ENCODE measurements around the gene EXOC3L2.

DNA sequence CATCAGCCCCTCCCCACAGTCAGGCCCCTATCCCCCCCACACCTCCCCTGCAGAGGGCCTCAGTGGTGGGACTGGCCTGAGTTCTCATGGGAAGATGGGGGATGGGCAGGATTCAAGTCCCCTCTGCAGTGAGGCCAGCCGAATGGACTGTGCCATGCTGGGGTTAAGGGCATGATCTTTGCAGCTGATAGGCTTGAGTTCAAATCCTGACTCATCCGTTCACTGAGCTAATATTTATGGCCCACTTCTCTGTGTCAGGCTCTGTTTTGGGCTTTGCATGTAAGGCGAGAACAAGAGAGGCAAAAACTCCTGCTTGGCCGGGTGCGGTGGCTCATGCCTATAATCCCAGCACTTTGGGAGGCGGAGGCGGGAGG is 26.5 kb upstream of the EXOC3L2 start:
- no peak for TF ChIP-seq EZH2 (IDR thresholded peaks at IDR 0.05; ENCODE audit: borderline replicate concordance, low read length)
- TF ChIP-seq, protein P1, sequence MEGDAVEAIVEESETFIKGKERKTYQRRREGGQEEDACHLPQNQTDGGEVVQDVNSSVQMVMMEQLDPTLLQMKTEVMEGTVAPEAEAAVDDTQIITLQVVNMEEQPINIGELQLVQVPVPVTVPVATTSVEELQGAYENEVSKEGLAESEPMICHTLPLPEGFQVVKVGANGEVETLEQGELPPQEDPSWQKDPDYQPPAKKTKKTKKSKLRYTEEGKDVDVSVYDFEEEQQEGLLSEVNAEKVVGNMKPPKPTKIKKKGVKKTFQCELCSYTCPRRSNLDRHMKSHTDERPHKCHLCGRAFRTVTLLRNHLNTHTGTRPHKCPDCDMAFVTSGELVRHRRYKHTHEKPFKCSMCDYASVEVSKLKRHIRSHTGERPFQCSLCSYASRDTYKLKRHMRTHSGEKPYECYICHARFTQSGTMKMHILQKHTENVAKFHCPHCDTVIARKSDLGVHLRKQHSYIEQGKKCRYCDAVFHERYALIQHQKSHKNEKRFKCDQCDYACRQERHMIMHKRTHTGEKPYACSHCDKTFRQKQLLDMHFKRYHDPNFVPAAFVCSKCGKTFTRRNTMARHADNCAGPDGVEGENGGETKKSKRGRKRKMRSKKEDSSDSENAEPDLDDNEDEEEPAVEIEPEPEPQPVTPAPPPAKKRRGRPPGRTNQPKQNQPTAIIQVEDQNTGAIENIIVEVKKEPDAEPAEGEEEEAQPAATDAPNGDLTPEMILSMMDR (IDR thresholded peaks at IDR 0.05; ENCODE audit: low read length) = no peak

All from OCI-LY1 (cell line).